Activated CD4-positive, alpha-beta T cell treated with anti-CD3 and anti-CD28 coated beads for 36 hours (primary cell): ENCODE measurements around the gene SEMA4G. TPM values are rescaled to one million over a fixed set of nuclear protein-coding genes. Genes with fewer than 3 reads are reported as not detected.

ENCODE experiments used
- ATAC-seq: fragments of 200-7000 bp; cut with Tn5 transposase; one replicate; pipeline ENCODE4 v1.10.0; 2021; ENCODE audit warnings: mild to moderate bottlenecking, moderate library complexity
- CTCF ChIA-PET: fragments of 350-600 bp; sonication (Branson Sonifier 250); formaldehyde crosslinking; loops from one replicate; lab custom pipeline; 2021; ENCODE audit warnings: antibody characterized with exemption; lab: Charles Lee
- POLR2A ChIA-PET: fragments of 350-600 bp; sonication (Branson Sonifier 250); formaldehyde crosslinking; loops from one replicate; lab custom pipeline; 2021; ENCODE audit warnings: antibody characterized with exemption, inconsistent platforms; lab: Charles Lee
- DNase-seq: peaks from one replicate; pipeline ENCODE4 v3.0.0-alpha.2; 2020
- H3K27ac Mint-ChIP-seq: one replicate; pipeline ENCODE4 v1.8.0; 2021; ENCODE audit warnings: mixed read lengths
- H3K27me3 Mint-ChIP-seq: one replicate; pipeline ENCODE4 v1.8.0; 2021; ENCODE audit warnings: mixed read lengths
- H3K36me3 Mint-ChIP-seq: one replicate; pipeline ENCODE4 v1.8.0; 2021; ENCODE audit warnings: low read depth, mixed read lengths
- H3K4me1 Mint-ChIP-seq: one replicate; pipeline ENCODE4 v1.8.0; 2021; ENCODE audit warnings: mixed read lengths
- H3K4me3 Mint-ChIP-seq: one replicate; pipeline ENCODE4 v1.8.0; 2021; ENCODE audit warnings: mild to moderate bottlenecking, moderate library complexity, mixed read lengths
- H3K9me3 Mint-ChIP-seq: one replicate; pipeline ENCODE4 v1.8.0; 2021; ENCODE audit warnings: low read depth, mixed read lengths
- intact Hi-C, 2 experiments: fragments of 100-400 bp; cut with DNase I in 1 of 2; cut with micrococcal nuclease in 1 of 2; formaldehyde crosslinking; loops; one replicate each; pipeline versions ENCODE4 v1.14.2 to v1.15.1; 2022 to 2024; cut with DNase I, micrococcal nuclease
- total RNA-seq, 2 experiments: library from RNA; stranded (reverse); gene quantifications; one replicate each; pipeline ENCODE4 v1.2.3, GENCODE V29; 2021

The SEMA4G gene
- total RNA-seq, 2 experiments from 2014 or later = 0.62 to 0.84 TPM

DNA sequence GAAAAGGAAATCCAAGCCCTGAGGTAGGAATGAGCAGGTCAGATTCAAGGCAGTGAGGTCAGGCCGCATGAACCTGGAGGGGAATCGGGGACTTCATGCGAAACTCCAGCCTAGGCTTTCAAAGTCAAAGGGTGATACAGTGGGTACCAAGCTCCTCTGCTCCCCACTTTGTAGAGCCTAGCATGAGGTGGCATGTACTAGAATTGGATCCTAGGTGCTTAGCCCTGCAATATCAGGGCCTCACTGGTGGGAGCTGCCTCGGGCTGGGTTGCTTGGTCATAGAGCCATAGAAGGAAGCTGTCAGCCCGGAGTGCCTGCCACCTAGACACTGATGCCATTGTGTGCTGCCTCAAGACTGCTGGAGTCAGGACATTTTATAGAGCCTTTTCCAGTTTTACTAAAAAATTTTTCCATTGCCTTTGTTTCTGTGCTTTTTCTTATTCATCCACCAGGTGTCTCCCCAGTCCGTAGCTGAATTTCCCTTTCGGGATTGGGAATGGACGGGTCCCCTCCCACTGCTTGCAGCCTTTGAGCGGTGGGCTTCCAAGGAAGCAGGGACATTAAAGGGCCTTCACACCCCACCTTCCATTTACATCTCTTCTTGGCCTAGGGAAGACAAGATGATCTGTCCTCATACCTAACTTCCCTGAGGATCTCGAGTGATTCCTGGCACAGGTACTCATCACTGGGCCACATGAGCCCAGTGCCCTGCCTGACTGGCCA is 24.8 kb downstream of the SEMA4G start:
- ATAC-seq = no peak
- H3K4me1 Mint-ChIP-seq = peaks cover 34% of the 10 kb centered on the region
- H3K36me3 Mint-ChIP-seq = peaks cover 40% of the 10 kb centered on the region
- H3K27ac Mint-ChIP-seq = peak overlapping the region; percentile 11
- H3K27me3 Mint-ChIP-seq = no peaks in the 10 kb centered on the region
- no peak overlapping the region for H3K4me3 Mint-ChIP-seq
- no peaks in the 10 kb centered on the region for H3K9me3 Mint-ChIP-seq
- ChIA-PET CTCF (interaction anchor here (1.4 kb wide), 1 partner anchor 20 kb away, joined by 3 read pairs; no protein-coding TSS in a partner anchor), POLR2A (no interaction called here)
- intact Hi-C loops = no loop called here
- no peak for DNase-seq

DNA sequence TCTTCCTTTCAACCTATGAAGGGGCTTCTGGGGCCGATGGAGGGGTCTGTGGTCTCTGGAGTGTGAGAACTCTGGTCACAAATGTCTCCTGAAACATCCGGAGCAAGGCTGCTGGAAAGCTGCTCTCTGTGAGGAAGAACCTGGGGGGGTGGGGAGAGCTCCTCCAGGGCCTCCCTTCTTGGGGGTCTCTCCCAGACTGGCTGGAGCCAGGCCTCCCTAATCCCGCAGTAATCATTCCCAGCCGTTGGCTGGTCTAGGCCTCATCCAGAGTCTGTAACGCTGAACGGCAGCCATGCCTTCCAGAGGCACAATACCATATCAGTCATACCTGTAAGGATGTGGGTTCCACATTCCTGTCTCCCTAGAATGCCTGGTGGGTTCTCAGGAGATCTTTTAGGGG is 25.9 kb downstream of the SEMA4G start:
- ATAC-seq (no peak), DNase-seq (no peak)
- ChIA-PET CTCF (interaction anchor here (1.4 to 4.5 kb wide), 2 partner anchors 8 to 21 kb away, joined by 3 to 42 read pairs; partner anchors contain the start of genes MRPL43 and TWNK), POLR2A (no interaction called here)
- Mint-ChIP-seq H3K27ac (peak overlapping the region; percentile 3), H3K27me3 (no peaks in the 10 kb centered on the region), H3K9me3 (no peaks in the 10 kb centered on the region), H3K4me3 (no peak overlapping the region), H3K4me1 (peaks cover 26% of the 10 kb centered on the region), H3K36me3 (peaks cover 32% of the 10 kb centered on the region)
- intact Hi-C loops = loop anchor here in 1 of 2 experiments (5.0 kb wide), 3 partner anchors 433 to 648 kb away; partner anchors contain the start of gene SCD

GRCh38 chr10:100996678-100997359 is 27.5 kb downstream of the SEMA4G start:
- DNase-seq = peak; percentile 68
- H3K4me1 Mint-ChIP-seq = peaks cover 20% of the 10 kb centered on the region
- ChIA-PET POLR2A (interaction anchor here (1.2 kb wide), 1 partner anchor 85 kb away, joined by 4 read pairs; no protein-coding TSS in a partner anchor), CTCF (interaction anchor here (0.6 to 4.5 kb wide), 14 partner anchors 9 to 85 kb away, joined by 3 to 73 read pairs (median 4); partner anchors contain the start of genes MRPL43 and TWNK)
- H3K9me3 Mint-ChIP-seq = no peaks in the 10 kb centered on the region
- peak; percentile 33 for ATAC-seq
- no peaks in the 10 kb centered on the region for H3K27me3 Mint-ChIP-seq
- intact Hi-C loops = loop anchor here (1.0 to 5.0 kb wide), 6 partner anchors 10 to 650 kb away; partner anchors contain the start of genes MRPL43 (in 2 of the 2), TWNK (in 2 of the 2), SCD (in 1 of the 2) and SEMA4G (in 1 of the 2)
- peaks cover 18% of the 10 kb centered on the region for H3K36me3 Mint-ChIP-seq
- H3K27ac Mint-ChIP-seq = peak overlapping the region; percentile 93
- H3K4me3 Mint-ChIP-seq = peak overlapping the region; percentile 76

GRCh38 chr10:100997360-100998182 is 28.3 kb downstream of the SEMA4G start:
- Mint-ChIP-seq H3K36me3 (peaks cover 16% of the 10 kb centered on the region), H3K4me1 (peaks cover 20% of the 10 kb centered on the region), H3K27ac (peak overlapping the region; percentile 93), H3K27me3 (no peaks in the 10 kb centered on the region), H3K9me3 (no peaks in the 10 kb centered on the region), H3K4me3 (peak overlapping the region; percentile 76)
- DNase-seq (peak; percentile 87), ATAC-seq (peak; percentile 60)
- intact Hi-C loops = loop anchor here (1.0 to 5.0 kb wide), 8 partner anchors 10 to 650 kb away; partner anchors contain the start of genes MRPL43 (in 2 of the 2), TWNK (in 2 of the 2), HIF1AN (in 1 of the 2) and SCD (in 1 of the 2)
- CTCF ChIA-PET = interaction anchor here (0.6 to 4.5 kb wide), 21 partner anchors 8 to 279 kb away, joined by 3 to 73 read pairs (median 4); partner anchors contain the start of genes KAZALD1, MRPL43, PDZD7 and SFXN3
- POLR2A ChIA-PET = interaction anchor here (1.2 kb wide), 1 partner anchor 86 kb away, joined by 4 read pairs; no protein-coding TSS in a partner anchor

- ChIA-PET POLR2A (interaction anchor here (1.2 kb wide), 1 partner anchor 86 kb away, joined by 4 read pairs; no protein-coding TSS in a partner anchor), CTCF (interaction anchor here (0.7 to 4.5 kb wide), 14 partner anchors 9 to 278 kb away, joined by 3 to 73 read pairs (median 4); partner anchors contain the start of genes KAZALD1, MRPL43, PDZD7 and SFXN3)
- peak overlapping the region; percentile 76 for H3K4me3 Mint-ChIP-seq
- intact Hi-C loops = loop anchor here in 1 of 2 experiments (1.0 to 5.0 kb wide), 5 partner anchors 44 to 651 kb away; partner anchors contain the start of genes HIF1AN and SCD
- peak overlapping the region; percentile 81 for H3K27ac Mint-ChIP-seq
- DNase-seq = peak; percentile 86
- H3K4me1 Mint-ChIP-seq = peaks cover 20% of the 10 kb centered on the region
- H3K27me3 Mint-ChIP-seq = no peaks in the 10 kb centered on the region
- no peaks in the 10 kb centered on the region for H3K9me3 Mint-ChIP-seq
- ATAC-seq = peak; percentile 45
- H3K36me3 Mint-ChIP-seq = peaks cover 11% of the 10 kb centered on the region
Observed at GRCh38 chr10:100998183-100998990, 29.1 kb downstream of the SEMA4G start.

DNA sequence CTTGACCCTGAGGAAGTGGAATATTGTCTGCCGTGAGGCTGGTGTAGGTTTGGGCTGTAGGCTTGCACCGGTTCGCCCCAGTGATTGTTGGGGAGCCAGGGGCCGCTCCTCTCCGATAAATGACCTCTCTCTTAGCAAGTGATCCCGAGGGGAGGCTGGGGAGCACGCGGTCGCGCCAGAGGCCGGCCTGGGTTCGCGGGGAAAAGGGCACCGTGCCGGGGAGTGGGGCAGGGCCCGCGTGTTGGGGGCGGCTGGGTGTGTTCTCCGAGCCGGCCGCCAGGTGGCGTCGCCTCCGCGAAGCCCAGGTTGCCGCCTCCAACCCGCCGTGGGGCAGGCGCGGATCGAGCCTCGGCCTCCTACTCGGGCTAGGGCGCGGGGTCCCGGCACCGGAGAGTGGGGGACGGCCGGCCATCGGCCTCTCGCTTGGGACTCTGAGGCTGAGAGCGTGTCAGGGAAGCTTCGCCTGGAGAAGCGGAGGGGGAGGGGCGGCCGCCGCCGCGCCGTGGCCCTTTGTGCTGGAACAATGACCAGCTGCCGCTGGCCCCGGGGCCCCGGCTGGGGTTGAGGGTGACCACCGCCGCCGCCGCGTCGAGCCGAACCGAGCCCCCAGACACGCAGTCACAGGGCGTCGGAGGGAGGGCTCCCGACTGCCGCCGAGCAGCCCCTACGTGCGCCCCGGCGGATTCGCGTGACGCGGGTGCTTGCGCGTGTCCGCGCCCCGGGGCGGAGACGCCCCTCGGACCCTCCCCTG is 29.9 kb downstream of the SEMA4G start:
- ChIA-PET CTCF (interaction anchor here (0.6 to 4.5 kb wide), 9 partner anchors 8 to 69 kb away, joined by 3 to 73 read pairs (median 6); partner anchors contain the start of genes MRPL43 and TWNK), POLR2A (no interaction called here)
- DNase-seq = peak; percentile 87
- Mint-ChIP-seq H3K27me3 (no peaks in the 10 kb centered on the region), H3K4me1 (peaks cover 20% of the 10 kb centered on the region), H3K9me3 (no peaks in the 10 kb centered on the region), H3K4me3 (peak overlapping the region; percentile 76), H3K27ac (peak overlapping the region; percentile 81), H3K36me3 (peaks cover 7% of the 10 kb centered on the region)
- intact Hi-C loops = loop anchor here (1.0 to 5.0 kb wide), 8 partner anchors 15 to 652 kb away; partner anchors contain the start of genes HIF1AN (in 1 of the 2), PDZD7 (in 1 of the 2), SCD (in 1 of the 2) and SFXN3 (in 1 of the 2)
- peak; percentile 59 for ATAC-seq

- DNase-seq = no peak
- H3K4me3 Mint-ChIP-seq = peak within 1 kb of the TSS; percentile 76
- peaks cover 20% of the 10 kb centered on the region for H3K4me1 Mint-ChIP-seq
- intact Hi-C loops = loop anchor here (1.0 to 5.0 kb wide), 7 partner anchors 15 to 652 kb away; partner anchors contain the start of genes PDZD7 (in 1 of the 2), SCD (in 1 of the 2) and SFXN3 (in 1 of the 2)
- peak within 1 kb of the TSS; percentile 81 for H3K27ac Mint-ChIP-seq
- peak; percentile 1 for ATAC-seq
- peaks cover 2% of the 10 kb centered on the region for H3K36me3 Mint-ChIP-seq
- ChIA-PET POLR2A (no interaction called here), CTCF (interaction anchor here (0.6 to 4.5 kb wide), 5 partner anchors 9 to 35 kb away, joined by 4 to 73 read pairs (median 6); partner anchors contain the start of genes MRPL43 and TWNK)
- H3K27me3 Mint-ChIP-seq = no peaks in the 10 kb centered on the region
- no peaks in the 10 kb centered on the region for H3K9me3 Mint-ChIP-seq
Observed at GRCh38 chr10:100999742-101000126, 30.4 kb downstream of the SEMA4G start, which contains the start of gene LZTS2. TSS of gene LZTS2 (plus strand) at chr10:100999808. CDS start at chr10:101002539, 2,731 bp downstream.

- ATAC-seq = no peak
- Mint-ChIP-seq H3K27ac (no peak overlapping the region), H3K36me3 (no peaks in the 10 kb centered on the region), H3K27me3 (no peaks in the 10 kb centered on the region), H3K4me3 (peak overlapping the region; percentile 50), H3K9me3 (no peaks in the 10 kb centered on the region), H3K4me1 (peaks cover 20% of the 10 kb centered on the region)
- intact Hi-C loops = no loop called here
- POLR2A ChIA-PET = no interaction called here
- DNase-seq = no peak
- CTCF ChIA-PET = interaction anchor here (1.1 to 4.1 kb wide), 2 partner anchors 11 to 17 kb away, joined by 6 to 73 read pairs; no protein-coding TSS in a partner anchor
Observed at GRCh38 chr10:101000127-101000914, 31.0 kb downstream of the SEMA4G start.
